SK-N-SH (cell line): ENCODE measurements around the gene CAND1.
"Not testable (repeated sequence)": the region's sequence is repeated elsewhere in the genome, so short reads cannot be mapped to it uniquely, and the experiment has no call there.

Experiments
- CHD2 ChIP-seq: fragments of 150-350 bp; IDR thresholded peaks from 2 replicates; pipeline ENCODE4 v1.6.1; 2018; ENCODE audit warnings: low read length; ENCODE audit not compliant: partially characterized antibody
- CTCF ChIP-seq: fragments of 200-600 bp; sonication (generic); IDR thresholded peaks from 2 replicates; pipeline ENCODE4 v1.6.1; 2017; ENCODE audit warnings: antibody characterized with exemption, mild to moderate bottlenecking, moderate library complexity
- POLR2AphosphoS5 ChIP-seq: IDR thresholded peaks from 2 replicates; pipeline ENCODE4 v1.6.1; 2012; ENCODE audit warnings: low read depth, low read length
- YY1 ChIP-seq: IDR thresholded peaks from 2 replicates; pipeline ENCODE4 v1.4.0; 2012; ENCODE audit warnings: low read depth, mild to moderate bottlenecking
- ZBTB33 ChIP-seq: IDR thresholded peaks from 2 replicates; pipeline ENCODE4 v1.4.0; 2012; ENCODE audit warnings: low read depth, borderline replicate concordance

- not testable (repeated sequence) for TF ChIP-seq CTCF, CHD2, POLR2AphosphoS5, ZBTB33, YY1
Measured at GRCh38 chr12:67341086-67341485, 71.9 kb downstream of the CAND1 start.
